ENCODE results near the gene EXPH5.

- TF ChIP-seq, protein P1, sequence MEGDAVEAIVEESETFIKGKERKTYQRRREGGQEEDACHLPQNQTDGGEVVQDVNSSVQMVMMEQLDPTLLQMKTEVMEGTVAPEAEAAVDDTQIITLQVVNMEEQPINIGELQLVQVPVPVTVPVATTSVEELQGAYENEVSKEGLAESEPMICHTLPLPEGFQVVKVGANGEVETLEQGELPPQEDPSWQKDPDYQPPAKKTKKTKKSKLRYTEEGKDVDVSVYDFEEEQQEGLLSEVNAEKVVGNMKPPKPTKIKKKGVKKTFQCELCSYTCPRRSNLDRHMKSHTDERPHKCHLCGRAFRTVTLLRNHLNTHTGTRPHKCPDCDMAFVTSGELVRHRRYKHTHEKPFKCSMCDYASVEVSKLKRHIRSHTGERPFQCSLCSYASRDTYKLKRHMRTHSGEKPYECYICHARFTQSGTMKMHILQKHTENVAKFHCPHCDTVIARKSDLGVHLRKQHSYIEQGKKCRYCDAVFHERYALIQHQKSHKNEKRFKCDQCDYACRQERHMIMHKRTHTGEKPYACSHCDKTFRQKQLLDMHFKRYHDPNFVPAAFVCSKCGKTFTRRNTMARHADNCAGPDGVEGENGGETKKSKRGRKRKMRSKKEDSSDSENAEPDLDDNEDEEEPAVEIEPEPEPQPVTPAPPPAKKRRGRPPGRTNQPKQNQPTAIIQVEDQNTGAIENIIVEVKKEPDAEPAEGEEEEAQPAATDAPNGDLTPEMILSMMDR (IDR thresholded peaks at IDR 0.05; ENCODE audit: control extremely low read depth in 1 of 3, insufficient read depth in 1 of 3, low read depth in 1 of 3, low read length in 3 of 3), result no peak
- no peak for TF ChIP-seq SP1 (IDR thresholded peaks at IDR 0.05; ENCODE audit: low read depth, low read length)
- no peak for TF ChIP-seq TAF1 (IDR thresholded peaks at IDR 0.05; ENCODE audit: low read depth, low read length)
- TF ChIP-seq TEAD4 (IDR thresholded peaks at IDR 0.05; ENCODE audit: low read depth, low read length), result no peak
- TF ChIP-seq TAF7 (optimal IDR thresholded peaks at IDR 0.05; ENCODE audit: borderline replicate concordance, low read depth, low read length), result no peak
- TF ChIP-seq POLR2A (IDR thresholded peaks at IDR 0.05; ENCODE audit: control extremely low read depth in 1 of 2, low read depth in 2 of 2, low read length in 2 of 2), result no peak
Measured at GRCh38 chr11:108559340-108559739, 34.2 kb downstream of the EXPH5 start.
